B cell (primary cell): Measurements from ENCODE around the gene FZD1. TPM values are rescaled to one million over a fixed set of nuclear protein-coding genes. Genes with fewer than 3 reads are reported as not detected.

Experiments used
- ATAC-seq: fragments of 200-7000 bp; cut with Tn5 transposase; one replicate; pipeline ENCODE4 v1.10.0; 2021; ENCODE audit warnings: low read depth, mild to moderate bottlenecking, moderate number of reproducible peaks, moderate library complexity
- CTCF ChIA-PET: fragments of 350-600 bp; sonication (Branson Sonifier 250); formaldehyde crosslinking; loops from one replicate; lab custom pipeline; 2021; ENCODE audit warnings: antibody characterized with exemption, inconsistent platforms; lab: Charles Lee
- POLR2A ChIA-PET: fragments of 350-600 bp; sonication (Branson Sonifier 250); formaldehyde crosslinking; loops from one replicate; lab custom pipeline; 2021; ENCODE audit warnings: antibody characterized with exemption; lab: Charles Lee
- DNase-seq: peaks from one replicate; pipeline ENCODE4 v3.0.0; 2013
- H2AFZ ChIP-seq: 2 replicates; pipeline ENCODE4 v1.6.1; 2012; ENCODE audit warnings: mild to moderate bottlenecking, low read depth, low read length; ENCODE audit not compliant: insufficient read depth, poor library complexity, severe bottlenecking
- H3K27ac ChIP-seq, 2 donors: 1 replicate in 1 of 2; 2 replicates in 1 of 2; pipeline ENCODE4 v1.5.1; 2012 to 2013; ENCODE audit warnings: low read length in 2 of 2, mild to moderate bottlenecking in 2 of 2, moderate library complexity in 1 of 2
- H3K27me3 ChIP-seq, 4 experiments: fragments of 200-600 bp in 1 of 4; sonication (generic) in 1 of 4; replicated peaks in 1 of 4; 1 replicate in 2 of 4; 2 replicates in 2 of 4; pipeline versions ENCODE4 v1.6.1 to v1.7.0; 2013 to 2016; ENCODE audit warnings: low read length in 3 of 4, mild to moderate bottlenecking in 2 of 4, mixed read lengths in 1 of 4, moderate library complexity in 1 of 4; ENCODE audit not compliant: insufficient read depth in 4 of 4, control insufficient read depth in 3 of 4; ENCODE audit errors: control extremely low read depth in 1 of 4
- H3K36me3 ChIP-seq, 2 experiments: replicated peaks in 1 of 2; 1 replicate in 1 of 2; 2 replicates in 1 of 2; pipeline versions ENCODE4 v1.6.1 to v1.7.1; 2013; ENCODE audit warnings: low read length in 1 of 2; ENCODE audit not compliant: insufficient read depth in 2 of 2, control insufficient read depth in 1 of 2; ENCODE audit errors: control extremely low read depth in 1 of 2, extremely low read depth in 1 of 2
- H3K4me1 ChIP-seq, 2 donors: fragments of 200-600 bp in 1 of 2; sonication (generic) in 1 of 2; 1 replicate in 1 of 2; 2 replicates in 1 of 2; pipeline versions ENCODE4 v1.5.1 to v1.6.1; 2013 to 2017; ENCODE audit warnings: low read length in 2 of 2; ENCODE audit not compliant: control insufficient read depth in 2 of 2, insufficient read depth in 2 of 2
- H3K4me2 ChIP-seq: replicated peaks from 2 replicates; pipeline ENCODE3; 2012; ENCODE audit warnings: mild to moderate bottlenecking, low read depth, low read length; ENCODE audit not compliant: poor library complexity, severe bottlenecking
- H3K4me3 ChIP-seq, 5 experiments: fragments of 200-600 bp in 1 of 5; sonication (generic) in 1 of 5; 1 replicate in 3 of 5; 2 replicates in 2 of 5; pipeline versions ENCODE4 v1.5.1 to v1.7.0; 2011 to 2016; ENCODE audit warnings: low read length in 4 of 5, mild to moderate bottlenecking in 4 of 5, low read depth in 2 of 5, control low read depth in 1 of 5, moderate library complexity in 1 of 5; ENCODE audit not compliant: insufficient read depth in 1 of 5; ENCODE audit errors: control extremely low read depth in 1 of 5, extremely low read depth in 1 of 5
- H3K79me2 ChIP-seq: fragments of 200-600 bp; sonication (generic); one replicate; pipeline ENCODE4 v1.6.0; 2016; ENCODE audit warnings: low read length; ENCODE audit not compliant: control insufficient read depth, insufficient read depth
- H3K9ac ChIP-seq: fragments of 200-600 bp; sonication (generic); 2 replicates; pipeline ENCODE4 v1.6.1; 2017; ENCODE audit warnings: mild to moderate bottlenecking, low read length, moderate library complexity
- H3K9me3 ChIP-seq, 3 donors: one replicate each; pipeline versions ENCODE4 v1.6.1 to v1.7.1; 2013; ENCODE audit warnings: low read length in 2 of 3; ENCODE audit not compliant: control insufficient read depth in 2 of 3, insufficient read depth in 1 of 3; ENCODE audit errors: control extremely low read depth in 1 of 3
- H4K20me1 ChIP-seq: 2 replicates; pipeline ENCODE4 v1.6.0; 2012; ENCODE audit warnings: mild to moderate bottlenecking, low read length; ENCODE audit not compliant: insufficient read depth, control insufficient read depth, poor library complexity, severe bottlenecking
- H3K27ac Mint-ChIP-seq: one replicate; pipeline ENCODE4 v1.8.0; 2021; ENCODE audit warnings: mixed read lengths
- H3K27me3 Mint-ChIP-seq: one replicate; pipeline ENCODE4 v1.8.0; 2021; ENCODE audit warnings: mixed read lengths
- H3K4me1 Mint-ChIP-seq: one replicate; pipeline ENCODE4 v1.8.0; 2021; ENCODE audit warnings: mixed read lengths
- H3K4me3 Mint-ChIP-seq: one replicate; pipeline ENCODE4 v1.8.0; 2021; ENCODE audit warnings: mixed read lengths
- H3K9me3 Mint-ChIP-seq: one replicate; pipeline ENCODE4 v1.8.0; 2022; ENCODE audit warnings: mixed read lengths; ENCODE audit not compliant: insufficient read depth
- CTCF ChIP-seq: fragments of 200-600 bp; IDR thresholded peaks from one replicate; pipeline ENCODE4 v1.8.0; 2022; ENCODE audit warnings: antibody characterized with exemption, mild to moderate bottlenecking
- EZH2 ChIP-seq: IDR thresholded peaks from 2 replicates; pipeline ENCODE4 v1.6.1; 2012; ENCODE audit warnings: borderline replicate concordance, low read depth, mild to moderate bottlenecking, moderate library complexity, low read length; ENCODE audit not compliant: insufficient read depth, poor library complexity, severe bottlenecking
- WGBS: methylation state at CpG from one replicate; pipeline ENCODE4 v1.1.5; 2013; ENCODE audit warnings: missing lambda C conversion rate; ENCODE audit not compliant: insufficient coverage; 5-methylcytosine and 5-hydroxymethylcytosine counted together
- intact Hi-C: fragments of 100-400 bp; cut with micrococcal nuclease; formaldehyde crosslinking; loops from one replicate; pipeline ENCODE4 v1.10.0; 2022
- polyA plus RNA-seq: library from polyadenylated mRNA; depleted of rRNA; stranded (reverse); fragments of >200 nt; gene quantifications from 2 replicates; pipeline ENCODE4 v1.2.3, GENCODE V29; 2012
- total RNA-seq, 2 donors: library from RNA; stranded (reverse); fragments of 120-200 nt in 1 of 2; gene quantifications; 1 replicate in 1 of 2; 2 replicates in 1 of 2; pipeline versions ENCODE4 v1.2.3 to v1.2.4, GENCODE V29; 2013 to 2022

FZD1 gene
- total and polyA plus RNA-seq, 2 donors (not counting 1 experiment from before 2014, with no cell fraction given) = 0.15 to 0.49 TPM

GRCh38 chr7:91313113-91313512 lies 48.9 kb downstream of the FZD1 start:
- H3K4me3 ChIP-seq = no peak overlapping the region
- peaks cover 16% of the 10 kb centered on the region for H3K27me3 Mint-ChIP-seq
- TF ChIP-seq EZH2 (no peak), CTCF (no peak)
- H3K4me2 ChIP-seq = no peak overlapping the region
- no peak overlapping the region for H2AFZ ChIP-seq
- no peaks in the 10 kb centered on the region for H3K9me3 Mint-ChIP-seq
- H3K4me1 Mint-ChIP-seq = peaks cover 2% of the 10 kb centered on the region
- no peak overlapping the region for H3K4me3 Mint-ChIP-seq
- H3K4me1 ChIP-seq = no peaks in the 10 kb centered on the region
- ChIA-PET CTCF (no interaction called here), POLR2A (no interaction called here)
- 96% methylated on average over 4 of the region's 5 CpGs for WGBS
- no peak overlapping the region for H3K27ac Mint-ChIP-seq
- H3K27ac ChIP-seq = no peak overlapping the region
- H4K20me1 ChIP-seq = no peaks in the 10 kb centered on the region
- DNase-seq (no peak), ATAC-seq (no peak)
- intact Hi-C loops = no loop called here
- H3K79me2 ChIP-seq = no peaks in the 10 kb centered on the region
- H3K36me3 ChIP-seq = no peaks in the 10 kb centered on the region
- no peak overlapping the region for H3K9ac ChIP-seq
- no peaks in the 10 kb centered on the region for H3K27me3 ChIP-seq
- H3K9me3 ChIP-seq = no peaks in the 10 kb centered on the region

- Histone ChIP-seq H3K9ac (no peak overlapping the region), H3K4me3 (no peak overlapping the region), H3K4me1 (no peaks in the 10 kb centered on the region), H4K20me1 (no peaks in the 10 kb centered on the region), H3K4me2 (no peak overlapping the region), H2AFZ (no peak overlapping the region), H3K27me3 (no peaks in the 10 kb centered on the region), H3K36me3 (no peaks in the 10 kb centered on the region), H3K79me2 (no peaks in the 10 kb centered on the region), H3K27ac (no peak overlapping the region), H3K9me3 (no peaks in the 10 kb centered on the region)
- ChIA-PET POLR2A (no interaction called here), CTCF (no interaction called here)
- WGBS = no CpG with 5 or more reads among the region's 3 CpGs
- no peaks in the 10 kb centered on the region for H3K4me1 Mint-ChIP-seq
- intact Hi-C loops = no loop called here
- H3K27ac Mint-ChIP-seq = no peak overlapping the region
- no peak for ATAC-seq
- TF ChIP-seq CTCF = no peak
- TF ChIP-seq EZH2 = no peak
- H3K27me3 Mint-ChIP-seq = peaks cover 18% of the 10 kb centered on the region
- no peaks in the 10 kb centered on the region for H3K9me3 Mint-ChIP-seq
- H3K4me3 Mint-ChIP-seq = no peak overlapping the region
- DNase-seq = no peak
Observed at GRCh38 chr7:91314591-91315323, 50.5 kb downstream of the FZD1 start.
